GM18907 (cell line): ENCODE measurements around the gene CCND1.

Source experiments
- ATAC-seq: cut with Tn5 transposase; IDR thresholded peaks from one replicate; pipeline ENCODE4 v1.9.1; 2021; ENCODE audit warnings: mild to moderate bottlenecking, moderate library complexity; ENCODE audit not compliant: unreplicated experiment

The CCND1 gene

GRCh38 chr11:69640260-69640994, 529 bp upstream of the CCND1 start:
- ATAC-seq, result no peak

GRCh38 chr11:69641681-69642548, 959 bp downstream of the CCND1 start:
- no peak for ATAC-seq

DNA sequence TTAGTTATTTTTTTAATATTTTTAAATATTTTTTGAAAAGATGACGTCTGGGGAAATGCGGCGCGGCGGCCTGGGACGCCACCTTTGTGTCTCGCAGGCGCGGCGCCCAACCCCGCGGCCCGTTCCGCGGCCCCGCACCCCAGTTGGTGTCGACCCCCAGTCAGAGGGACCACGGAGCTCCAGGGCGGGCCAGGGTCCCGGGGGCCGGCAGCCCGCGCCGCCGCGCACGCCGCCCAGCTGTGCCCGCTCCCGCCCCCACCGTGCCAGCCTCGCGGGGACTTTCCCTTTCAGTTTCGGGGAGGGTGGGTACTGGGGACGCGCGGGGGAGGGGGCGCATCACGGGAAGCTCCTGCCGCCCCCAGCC, 1.6 kb downstream of the CCND1 start:
- no peak for ATAC-seq

DNA sequence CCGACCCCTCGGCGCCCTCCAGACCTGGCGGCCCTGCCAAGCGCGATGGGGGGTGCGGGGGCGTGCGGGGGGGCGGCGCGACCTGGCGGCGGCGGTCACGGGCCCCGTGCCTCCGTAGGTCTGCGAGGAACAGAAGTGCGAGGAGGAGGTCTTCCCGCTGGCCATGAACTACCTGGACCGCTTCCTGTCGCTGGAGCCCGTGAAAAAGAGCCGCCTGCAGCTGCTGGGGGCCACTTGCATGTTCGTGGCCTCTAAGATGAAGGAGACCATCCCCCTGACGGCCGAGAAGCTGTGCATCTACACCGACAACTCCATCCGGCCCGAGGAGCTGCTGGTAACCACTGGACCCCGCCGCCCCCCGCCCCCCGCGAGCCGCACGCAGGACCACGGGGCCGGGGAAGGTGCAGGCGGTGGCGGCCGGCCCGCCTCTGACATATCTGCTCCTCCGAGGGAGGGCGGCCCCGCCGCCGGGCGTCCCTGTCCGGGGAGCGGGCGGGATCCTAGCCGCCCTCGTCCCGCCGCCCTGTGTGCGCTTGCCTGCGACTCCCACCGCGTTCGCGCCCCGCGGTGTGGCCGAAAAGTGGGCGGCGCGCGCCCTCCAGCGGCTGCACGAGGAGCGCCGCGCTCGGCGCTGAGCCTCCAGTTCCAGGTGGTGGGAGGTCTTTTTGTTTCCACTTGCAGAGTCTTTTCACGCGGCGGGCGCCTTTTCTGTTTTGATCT, 2.1 kb downstream of the CCND1 start:
- no peak for ATAC-seq

GRCh38 chr11:69643646-69644045, 2.7 kb downstream of the CCND1 start:
- ATAC-seq, result no peak

DNA sequence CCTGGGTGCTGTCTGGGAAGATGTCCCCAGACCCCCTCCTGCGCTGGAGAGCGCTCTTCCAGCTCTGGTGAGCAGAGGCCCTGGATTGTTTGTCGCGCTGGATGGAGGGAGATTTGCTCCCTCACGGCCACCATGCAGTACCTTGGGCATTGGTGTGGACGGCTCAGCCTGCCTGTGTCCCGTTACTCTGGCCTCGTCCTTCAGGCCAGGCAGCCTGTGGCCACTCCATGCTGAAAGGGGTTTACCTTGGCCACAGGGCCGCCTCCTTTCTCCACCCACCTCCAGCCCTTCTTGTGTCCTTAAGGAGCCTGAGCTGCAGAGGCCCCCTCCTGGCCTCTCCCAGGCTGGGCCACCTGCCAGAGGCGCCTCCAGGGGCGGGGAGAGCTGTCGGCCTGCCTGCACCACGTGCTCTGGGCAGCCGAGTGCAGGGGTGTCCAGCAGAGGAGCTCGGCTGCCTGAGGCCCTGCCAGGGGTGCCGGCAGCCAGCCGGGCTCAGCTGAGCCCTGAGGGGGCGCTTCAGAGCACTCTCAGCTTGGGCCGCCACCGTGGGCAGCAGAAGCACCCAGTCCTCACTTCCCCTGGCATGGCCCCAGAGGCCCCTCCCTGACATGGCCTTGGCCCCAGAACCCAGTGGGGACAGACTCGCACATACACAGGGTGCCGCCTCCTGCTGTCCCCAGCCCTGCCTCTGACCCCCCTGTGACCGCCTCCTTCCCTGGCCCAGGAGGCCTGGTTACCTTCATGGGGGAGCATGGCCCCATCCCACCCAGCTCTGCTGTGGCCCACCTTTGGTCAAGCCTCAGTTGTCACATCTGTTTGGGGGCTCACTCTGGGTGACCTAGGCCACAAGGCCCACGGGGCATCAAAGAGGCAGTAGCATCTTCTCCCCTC, 3.4 kb downstream of the CCND1 start:
- no peak for ATAC-seq

- ATAC-seq, result no peak
These were observed 4.2 kb downstream of the CCND1 start for GRCh38 chr11:69644962-69645675.

DNA sequence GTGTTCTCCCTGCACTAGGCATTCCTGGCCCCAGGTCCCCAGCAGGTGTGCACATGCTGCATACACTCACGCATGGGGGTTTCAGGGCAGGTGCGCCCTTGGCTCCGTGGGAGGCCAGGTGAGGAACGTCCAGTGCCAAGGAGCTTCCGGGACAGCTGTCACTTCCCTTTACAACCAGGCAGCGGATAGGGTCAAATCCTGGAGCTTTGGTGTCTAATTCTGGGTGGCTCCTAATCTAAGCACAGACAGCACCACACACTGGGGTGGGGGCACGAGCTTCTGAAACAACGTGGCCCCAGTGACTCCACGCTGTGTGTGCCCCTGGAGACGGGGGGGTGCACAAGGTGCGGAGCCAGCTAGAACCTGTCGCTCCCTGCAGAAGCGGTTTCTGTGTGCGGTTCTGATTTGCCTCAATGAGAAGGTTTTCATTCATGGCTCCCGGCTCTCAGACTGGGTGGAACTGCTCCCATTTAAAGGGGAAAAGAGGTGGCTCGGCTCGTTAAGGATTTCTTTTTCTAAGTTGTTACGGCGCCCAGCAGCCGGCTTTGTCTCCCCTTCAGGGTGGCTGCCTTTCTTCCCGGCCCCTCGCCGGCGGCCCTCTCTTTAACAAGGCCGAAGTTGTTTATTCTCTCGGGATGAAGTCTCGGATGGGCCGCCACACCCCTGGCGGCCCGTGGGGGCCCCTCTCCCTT, 5.0 kb downstream of the CCND1 start:
- ATAC-seq, result no peak

- ATAC-seq, result no peak
These were observed 5.8 kb downstream of the CCND1 start for GRCh38 chr11:69646493-69647389.

DNA sequence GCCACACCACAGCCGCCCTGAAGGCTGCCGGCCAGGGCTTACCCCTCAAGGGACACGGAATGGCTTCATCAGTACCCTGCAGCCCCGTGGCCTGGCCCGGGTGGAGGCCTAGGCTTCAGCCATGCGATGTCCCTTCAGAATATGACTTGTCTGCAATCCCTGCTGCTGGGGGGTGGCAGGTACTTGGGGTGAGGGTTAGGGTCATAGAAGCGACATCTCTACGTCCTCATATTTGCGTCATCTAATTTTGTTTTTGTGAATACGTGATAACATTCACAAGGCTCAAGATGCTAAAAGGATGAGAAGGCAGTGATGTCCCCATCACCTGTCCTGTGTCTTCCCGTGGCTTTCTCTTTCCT, 6.4 kb downstream of the CCND1 start:
- no peak for ATAC-seq

- ATAC-seq, result no peak
These were observed 7.0 kb downstream of the CCND1 start for GRCh38 chr11:69647761-69648497.

DNA sequence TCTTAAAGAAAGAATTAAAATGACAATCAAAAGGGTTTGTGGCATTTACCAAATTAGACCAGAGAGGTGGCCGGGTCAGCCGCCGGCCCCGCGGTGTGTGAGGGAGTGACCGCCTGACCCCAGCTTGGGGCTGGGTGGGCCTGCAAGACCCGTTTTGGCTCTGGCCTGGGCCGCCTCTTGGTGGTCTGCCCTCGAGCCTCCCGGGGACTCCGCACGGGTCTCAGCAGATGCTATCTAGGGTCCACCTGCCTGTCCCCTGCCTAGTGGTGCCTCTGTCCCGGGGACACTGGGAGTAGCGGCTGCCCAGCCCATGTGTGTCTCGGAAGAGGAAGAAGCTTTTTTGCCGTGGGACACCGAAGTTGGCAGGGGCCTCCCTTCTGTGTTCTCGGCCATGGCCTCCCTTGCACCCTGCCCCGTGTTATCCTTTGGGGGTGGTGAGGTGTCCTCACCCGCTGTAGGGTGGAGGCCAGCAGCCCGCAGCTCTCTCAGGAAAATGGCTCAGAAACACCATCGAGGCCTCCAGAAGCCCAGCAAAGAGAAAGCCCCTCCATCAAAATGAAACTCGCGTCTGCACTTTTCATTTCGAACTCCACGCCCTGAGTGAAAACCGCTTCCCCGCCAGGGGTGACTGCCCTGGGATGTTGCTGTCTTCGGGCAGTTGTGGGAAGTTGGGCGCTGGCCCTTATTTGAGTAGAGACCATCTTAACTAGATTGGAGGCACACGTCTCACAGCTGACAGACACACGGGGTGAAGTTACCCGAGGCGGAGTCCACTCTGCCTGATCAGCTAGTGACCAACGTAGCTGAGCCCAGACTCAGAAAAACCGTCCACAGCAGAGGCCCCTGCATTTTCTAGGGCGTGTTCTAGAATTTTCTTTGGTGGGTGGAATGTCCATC, 8.0 kb downstream of the CCND1 start:
- ATAC-seq, result no peak

GRCh38 chr11:69649576-69649900, 8.6 kb downstream of the CCND1 start:
- ATAC-seq, result no peak

DNA sequence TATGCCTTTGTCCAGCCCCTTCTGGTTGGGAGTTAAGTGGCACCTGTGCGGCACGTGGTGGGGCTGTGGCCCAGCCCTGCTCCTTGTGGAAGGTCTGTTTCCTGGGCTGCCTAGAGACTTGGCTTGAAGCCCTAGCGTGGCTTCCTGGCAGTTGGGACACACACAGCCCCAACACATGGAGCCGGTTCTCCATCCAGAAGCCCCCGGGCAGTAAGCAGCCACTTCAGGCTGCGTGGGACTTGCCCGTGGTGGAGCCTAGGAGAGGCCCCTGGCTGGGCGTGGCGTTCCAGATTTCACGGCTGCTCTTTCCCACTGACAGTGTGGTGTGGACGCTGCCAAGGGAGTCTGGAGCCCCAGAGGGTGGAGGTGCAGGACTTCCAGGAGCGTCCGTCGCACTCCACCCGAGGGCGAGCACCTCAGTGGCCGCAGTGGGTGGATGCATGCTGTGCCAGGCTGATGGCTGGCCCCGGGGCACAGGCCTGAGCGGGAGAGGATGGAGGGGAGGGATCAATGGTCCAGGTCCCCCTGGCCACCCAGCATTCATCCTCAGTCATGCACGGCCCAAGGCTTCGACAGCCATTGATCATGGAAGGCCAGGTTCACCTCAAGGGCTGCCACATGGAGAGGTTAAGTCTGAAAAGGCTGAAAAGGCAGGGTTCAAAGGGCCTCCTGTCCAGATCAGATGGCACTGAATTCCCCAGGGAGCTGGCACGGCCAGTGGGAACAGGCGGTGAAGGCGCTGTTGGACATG, 9.3 kb downstream of the CCND1 start:
- ATAC-seq, result no peak

DNA sequence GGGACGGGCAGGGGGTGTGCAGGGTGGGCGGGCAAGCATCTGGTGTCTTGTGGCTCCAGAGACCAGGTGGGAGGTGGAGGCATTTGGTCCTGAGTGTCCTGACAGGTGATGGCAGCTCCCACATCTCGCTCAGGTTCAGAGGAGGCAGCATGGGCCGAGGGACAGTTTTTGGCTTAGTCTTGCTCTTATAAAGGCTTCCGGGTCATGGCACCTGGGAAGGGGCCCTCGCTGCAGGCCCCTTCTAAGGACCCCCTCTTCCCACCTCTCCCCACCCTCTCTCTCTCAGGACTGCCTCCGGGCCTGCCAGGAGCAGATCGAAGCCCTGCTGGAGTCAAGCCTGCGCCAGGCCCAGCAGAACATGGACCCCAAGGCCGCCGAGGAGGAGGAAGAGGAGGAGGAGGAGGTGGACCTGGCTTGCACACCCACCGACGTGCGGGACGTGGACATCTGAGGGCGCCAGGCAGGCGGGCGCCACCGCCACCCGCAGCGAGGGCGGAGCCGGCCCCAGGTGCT, 9.9 kb downstream of the CCND1 start:
- ATAC-seq, result no peak
